Measurements from ENCODE around the gene SRSF10. TPM values are rescaled to one million over a fixed set of nuclear protein-coding genes. Genes with fewer than 3 reads are reported as not detected.

SRSF10 gene
- total and polyA plus RNA-seq, 2 experiments from 2014 or later, result 196 to 275 TPM

DNA sequence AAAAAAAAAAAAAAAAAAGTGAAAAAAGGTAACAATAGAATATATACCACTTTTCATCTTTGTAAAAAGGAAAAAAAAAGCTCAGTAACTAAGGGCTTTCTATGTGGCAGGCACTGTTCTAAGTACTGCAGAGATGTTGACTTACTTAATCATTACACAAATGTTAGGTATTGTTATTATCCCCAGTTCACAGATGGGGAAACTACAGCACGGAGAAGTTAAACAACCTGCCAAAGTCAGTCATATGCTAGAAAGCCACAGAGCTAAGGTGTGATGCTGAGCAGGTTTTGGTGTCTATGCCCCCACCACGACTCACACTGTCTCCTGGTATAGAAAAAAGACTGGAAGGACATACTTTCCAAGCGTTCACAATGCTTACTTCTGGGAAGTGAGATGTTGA, 27.1 kb downstream of the SRSF10 start (continued):
- TF ChIP-seq, protein P1, sequence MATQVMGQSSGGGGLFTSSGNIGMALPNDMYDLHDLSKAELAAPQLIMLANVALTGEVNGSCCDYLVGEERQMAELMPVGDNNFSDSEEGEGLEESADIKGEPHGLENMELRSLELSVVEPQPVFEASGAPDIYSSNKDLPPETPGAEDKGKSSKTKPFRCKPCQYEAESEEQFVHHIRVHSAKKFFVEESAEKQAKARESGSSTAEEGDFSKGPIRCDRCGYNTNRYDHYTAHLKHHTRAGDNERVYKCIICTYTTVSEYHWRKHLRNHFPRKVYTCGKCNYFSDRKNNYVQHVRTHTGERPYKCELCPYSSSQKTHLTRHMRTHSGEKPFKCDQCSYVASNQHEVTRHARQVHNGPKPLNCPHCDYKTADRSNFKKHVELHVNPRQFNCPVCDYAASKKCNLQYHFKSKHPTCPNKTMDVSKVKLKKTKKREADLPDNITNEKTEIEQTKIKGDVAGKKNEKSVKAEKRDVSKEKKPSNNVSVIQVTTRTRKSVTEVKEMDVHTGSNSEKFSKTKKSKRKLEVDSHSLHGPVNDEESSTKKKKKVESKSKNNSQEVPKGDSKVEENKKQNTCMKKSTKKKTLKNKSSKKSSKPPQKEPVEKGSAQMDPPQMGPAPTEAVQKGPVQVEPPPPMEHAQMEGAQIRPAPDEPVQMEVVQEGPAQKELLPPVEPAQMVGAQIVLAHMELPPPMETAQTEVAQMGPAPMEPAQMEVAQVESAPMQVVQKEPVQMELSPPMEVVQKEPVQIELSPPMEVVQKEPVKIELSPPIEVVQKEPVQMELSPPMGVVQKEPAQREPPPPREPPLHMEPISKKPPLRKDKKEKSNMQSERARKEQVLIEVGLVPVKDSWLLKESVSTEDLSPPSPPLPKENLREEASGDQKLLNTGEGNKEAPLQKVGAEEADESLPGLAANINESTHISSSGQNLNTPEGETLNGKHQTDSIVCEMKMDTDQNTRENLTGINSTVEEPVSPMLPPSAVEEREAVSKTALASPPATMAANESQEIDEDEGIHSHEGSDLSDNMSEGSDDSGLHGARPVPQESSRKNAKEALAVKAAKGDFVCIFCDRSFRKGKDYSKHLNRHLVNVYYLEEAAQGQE (IDR thresholded peaks at IDR 0.05; ENCODE audit: unreplicated experiment), result no peak
- TF ChIP-seq JUNB (IDR thresholded peaks at IDR 0.05; ENCODE audit: unreplicated experiment), result no peak
- TF ChIP-seq, protein P2, sequence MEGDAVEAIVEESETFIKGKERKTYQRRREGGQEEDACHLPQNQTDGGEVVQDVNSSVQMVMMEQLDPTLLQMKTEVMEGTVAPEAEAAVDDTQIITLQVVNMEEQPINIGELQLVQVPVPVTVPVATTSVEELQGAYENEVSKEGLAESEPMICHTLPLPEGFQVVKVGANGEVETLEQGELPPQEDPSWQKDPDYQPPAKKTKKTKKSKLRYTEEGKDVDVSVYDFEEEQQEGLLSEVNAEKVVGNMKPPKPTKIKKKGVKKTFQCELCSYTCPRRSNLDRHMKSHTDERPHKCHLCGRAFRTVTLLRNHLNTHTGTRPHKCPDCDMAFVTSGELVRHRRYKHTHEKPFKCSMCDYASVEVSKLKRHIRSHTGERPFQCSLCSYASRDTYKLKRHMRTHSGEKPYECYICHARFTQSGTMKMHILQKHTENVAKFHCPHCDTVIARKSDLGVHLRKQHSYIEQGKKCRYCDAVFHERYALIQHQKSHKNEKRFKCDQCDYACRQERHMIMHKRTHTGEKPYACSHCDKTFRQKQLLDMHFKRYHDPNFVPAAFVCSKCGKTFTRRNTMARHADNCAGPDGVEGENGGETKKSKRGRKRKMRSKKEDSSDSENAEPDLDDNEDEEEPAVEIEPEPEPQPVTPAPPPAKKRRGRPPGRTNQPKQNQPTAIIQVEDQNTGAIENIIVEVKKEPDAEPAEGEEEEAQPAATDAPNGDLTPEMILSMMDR (conservative IDR thresholded peaks at IDR 0.05; ENCODE audit: low read depth in 2 of 2), result no peak
- TF ChIP-seq STAT1 (IDR thresholded peaks at IDR 0.05; ENCODE audit: unreplicated experiment), result no peak
- no peak for TF ChIP-seq EZH2phosphoT487 (IDR thresholded peaks at IDR 0.05; ENCODE audit: unreplicated experiment)
- no peak for TF ChIP-seq EZH2 (IDR thresholded peaks at IDR 0.05; ENCODE audit: low read depth, unreplicated experiment)

DNA sequence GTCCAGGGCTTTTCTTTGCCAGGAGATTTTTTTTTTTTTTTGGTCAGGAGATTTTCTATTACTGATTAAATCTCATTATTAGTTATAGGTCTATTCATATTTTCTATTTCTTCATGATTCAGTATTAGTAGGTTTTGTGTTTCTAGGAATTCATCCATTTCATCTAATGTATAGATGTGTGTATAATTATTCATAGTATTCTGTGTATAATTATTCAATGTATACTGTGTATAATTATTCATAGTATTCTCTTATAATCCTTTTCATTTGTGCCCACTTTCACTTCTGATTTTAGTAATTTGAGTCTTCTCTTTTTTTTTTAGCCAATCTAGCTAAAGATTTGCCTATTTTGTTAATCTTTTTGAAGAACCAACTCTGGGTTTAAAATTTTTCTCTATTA, 32.8 kb downstream of the SRSF10 start:
- Mint-ChIP-seq H3K4me3 (no peak overlapping the region), H3K36me3 (ENCODE audit: low read depth) (no peaks in the 10 kb centered on the region), H3K27ac (no peak overlapping the region), H3K9me3 (peaks cover 9% of the 10 kb centered on the region; the same call in 1 of the 3 replicates), H3K4me1 (no peaks in the 10 kb centered on the region; the same call in 2 of the 3 replicates), H3K27me3 (ENCODE audit: insufficient read depth, low read depth, poor library complexity) (no peaks in the 10 kb centered on the region)
- Histone ChIP-seq H3K79me2 (replicated peaks; ENCODE audit: insufficient read depth) (no peaks in the 10 kb centered on the region), H3K4me1 (ENCODE audit: insufficient read depth) (no peaks in the 10 kb centered on the region), H4K20me1 (replicated peaks; ENCODE audit: insufficient read depth) (no peaks in the 10 kb centered on the region), H3K27me3 (ENCODE audit: insufficient read depth) (no peaks in the 10 kb centered on the region), H3K27ac (ENCODE audit: low read depth) (no peak overlapping the region), H3K4me3 (no peak overlapping the region), H3K36me3 (ENCODE audit: insufficient read depth) (no peaks in the 10 kb centered on the region; the same call in 1 of the 2 replicates), H2AFZ (no peak overlapping the region), H3K9me2 (ENCODE audit: insufficient read depth) (no peaks in the 10 kb centered on the region), H3F3A (replicated peaks; ENCODE audit: low read depth) (no peaks in the 10 kb centered on the region), H3K4me2 (no peak overlapping the region)
- DNase-seq (ENCODE audit: low spot score) (no peak), ATAC-seq (no peak)
- no peak for TF ChIP-seq ZNF331 (CRISPR knock-in tag; IDR thresholded peaks at IDR 0.05; ENCODE audit: low read depth)
- TF ChIP-seq, protein P3, sequence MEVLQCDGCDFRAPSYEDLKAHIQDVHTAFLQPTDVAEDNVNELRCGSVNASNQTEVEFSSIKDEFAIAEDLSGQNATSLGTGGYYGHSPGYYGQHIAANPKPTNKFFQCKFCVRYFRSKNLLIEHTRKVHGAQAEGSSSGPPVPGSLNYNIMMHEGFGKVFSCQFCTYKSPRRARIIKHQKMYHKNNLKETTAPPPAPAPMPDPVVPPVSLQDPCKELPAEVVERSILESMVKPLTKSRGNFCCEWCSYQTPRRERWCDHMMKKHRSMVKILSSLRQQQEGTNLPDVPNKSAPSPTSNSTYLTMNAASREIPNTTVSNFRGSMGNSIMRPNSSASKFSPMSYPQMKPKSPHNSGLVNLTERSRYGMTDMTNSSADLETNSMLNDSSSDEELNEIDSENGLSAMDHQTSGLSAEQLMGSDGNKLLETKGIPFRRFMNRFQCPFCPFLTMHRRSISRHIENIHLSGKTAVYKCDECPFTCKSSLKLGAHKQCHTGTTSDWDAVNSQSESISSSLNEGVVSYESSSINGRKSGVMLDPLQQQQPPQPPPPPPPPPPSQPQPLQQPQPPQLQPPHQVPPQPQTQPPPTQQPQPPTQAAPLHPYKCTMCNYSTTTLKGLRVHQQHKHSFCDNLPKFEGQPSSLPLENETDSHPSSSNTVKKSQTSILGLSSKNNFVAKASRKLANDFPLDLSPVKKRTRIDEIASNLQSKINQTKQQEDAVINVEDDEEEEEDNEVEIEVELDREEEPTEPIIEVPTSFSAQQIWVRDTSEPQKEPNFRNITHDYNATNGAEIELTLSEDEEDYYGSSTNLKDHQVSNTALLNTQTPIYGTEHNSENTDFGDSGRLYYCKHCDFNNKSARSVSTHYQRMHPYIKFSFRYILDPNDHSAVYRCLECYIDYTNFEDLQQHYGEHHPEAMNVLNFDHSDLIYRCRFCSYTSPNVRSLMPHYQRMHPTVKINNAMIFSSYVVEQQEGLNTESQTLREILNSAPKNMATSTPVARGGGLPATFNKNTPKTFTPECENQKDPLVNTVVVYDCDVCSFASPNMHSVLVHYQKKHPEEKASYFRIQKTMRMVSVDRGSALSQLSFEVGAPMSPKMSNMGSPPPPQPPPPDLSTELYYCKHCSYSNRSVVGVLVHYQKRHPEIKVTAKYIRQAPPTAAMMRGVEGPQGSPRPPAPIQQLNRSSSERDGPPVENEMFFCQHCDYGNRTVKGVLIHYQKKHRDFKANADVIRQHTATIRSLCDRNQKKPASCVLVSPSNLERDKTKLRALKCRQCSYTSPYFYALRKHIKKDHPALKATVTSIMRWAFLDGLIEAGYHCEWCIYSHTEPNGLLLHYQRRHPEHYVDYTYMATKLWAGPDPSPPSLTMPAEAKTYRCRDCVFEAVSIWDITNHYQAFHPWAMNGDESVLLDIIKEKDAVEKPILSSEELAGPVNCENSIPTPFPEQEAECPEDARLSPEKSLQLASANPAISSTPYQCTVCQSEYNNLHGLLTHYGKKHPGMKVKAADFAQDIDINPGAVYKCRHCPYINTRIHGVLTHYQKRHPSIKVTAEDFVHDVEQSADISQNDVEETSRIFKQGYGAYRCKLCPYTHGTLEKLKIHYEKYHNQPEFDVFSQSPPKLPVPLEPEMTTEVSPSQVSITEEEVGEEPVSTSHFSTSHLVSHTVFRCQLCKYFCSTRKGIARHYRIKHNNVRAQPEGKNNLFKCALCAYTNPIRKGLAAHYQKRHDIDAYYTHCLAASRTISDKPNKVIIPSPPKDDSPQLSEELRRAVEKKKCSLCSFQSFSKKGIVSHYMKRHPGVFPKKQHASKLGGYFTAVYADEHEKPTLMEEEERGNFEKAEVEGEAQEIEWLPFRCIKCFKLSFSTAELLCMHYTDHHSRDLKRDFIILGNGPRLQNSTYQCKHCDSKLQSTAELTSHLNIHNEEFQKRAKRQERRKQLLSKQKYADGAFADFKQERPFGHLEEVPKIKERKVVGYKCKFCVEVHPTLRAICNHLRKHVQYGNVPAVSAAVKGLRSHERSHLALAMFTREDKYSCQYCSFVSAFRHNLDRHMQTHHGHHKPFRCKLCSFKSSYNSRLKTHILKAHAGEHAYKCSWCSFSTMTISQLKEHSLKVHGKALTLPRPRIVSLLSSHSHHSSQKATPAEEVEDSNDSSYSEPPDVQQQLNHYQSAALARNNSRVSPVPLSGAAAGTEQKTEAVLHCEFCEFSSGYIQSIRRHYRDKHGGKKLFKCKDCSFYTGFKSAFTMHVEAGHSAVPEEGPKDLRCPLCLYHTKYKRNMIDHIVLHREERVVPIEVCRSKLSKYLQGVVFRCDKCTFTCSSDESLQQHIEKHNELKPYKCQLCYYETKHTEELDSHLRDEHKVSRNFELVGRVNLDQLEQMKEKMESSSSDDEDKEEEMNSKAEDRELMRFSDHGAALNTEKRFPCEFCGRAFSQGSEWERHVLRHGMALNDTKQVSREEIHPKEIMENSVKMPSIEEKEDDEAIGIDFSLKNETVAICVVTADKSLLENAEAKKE (CRISPR knock-in tag; IDR thresholded peaks at IDR 0.05), result no peak
- TF ChIP-seq NANOG (IDR thresholded peaks at IDR 0.05; ENCODE audit: borderline replicate concordance), result no peak
- no peak for TF ChIP-seq EZH2 (IDR thresholded peaks at IDR 0.05; ENCODE audit: low read depth, unreplicated experiment)
- TF ChIP-seq, protein P1 (IDR thresholded peaks at IDR 0.05; ENCODE audit: unreplicated experiment), result no peak
- no peak for TF ChIP-seq POLR2AphosphoS5 (IDR thresholded peaks at IDR 0.05; ENCODE audit: low read depth)
- no peak for TF ChIP-seq EZH2phosphoT487 (IDR thresholded peaks at IDR 0.05; ENCODE audit: unreplicated experiment)

All from GM23338 (cell line).